Measurements from ENCODE around the gene THRB. TPM values are rescaled to one million over a fixed set of nuclear protein-coding genes. Genes with fewer than 3 reads are reported as not detected.

THRB gene
- total and polyA plus RNA-seq, 8 donors: 2.1 to 12.4 (median 7.8) TPM

DNA sequence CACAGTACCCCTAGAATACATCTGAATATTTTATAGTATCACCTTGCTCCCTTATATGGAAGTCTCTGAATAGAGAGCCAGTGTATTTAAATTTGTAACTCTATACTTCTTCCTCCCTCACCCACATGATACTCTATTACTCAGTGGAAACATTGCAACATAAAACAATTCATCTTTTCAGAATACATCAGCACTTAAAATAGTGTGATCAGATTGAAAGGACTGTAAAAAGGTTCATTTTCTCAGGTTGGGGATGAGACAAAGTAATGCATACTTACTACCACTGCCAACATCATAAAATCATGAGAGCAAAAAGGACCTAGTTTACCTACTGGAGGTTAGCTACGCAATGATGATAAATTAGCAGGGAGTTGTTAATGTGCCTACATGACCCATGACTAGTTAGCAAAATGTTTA lies 13.8 kb upstream of the THRB start:
- intact Hi-C loops (cut with DNase I): no loop called here
- peak in 3 of 4 donors; percentile 62 to 72 (median 67) for ATAC-seq
- Histone ChIP-seq H3K27me3 (no peaks in the 10 kb centered on the region), H3K27ac (no peak overlapping the region), H3K9me3 (no peaks in the 10 kb centered on the region), H3K4me1 (no peaks in the 10 kb centered on the region), H3K4me3 (no peak overlapping the region), H3K36me3 (no peaks in the 10 kb centered on the region)
- no peak for TF ChIP-seq CTCF (IDR thresholded peaks at IDR 0.05)
- 62 to 81% methylated on average over 1 of the region's 1 CpG for WGBS, 2 donors
- no peak for DNase-seq
- no peak for FAIRE-seq

DNA sequence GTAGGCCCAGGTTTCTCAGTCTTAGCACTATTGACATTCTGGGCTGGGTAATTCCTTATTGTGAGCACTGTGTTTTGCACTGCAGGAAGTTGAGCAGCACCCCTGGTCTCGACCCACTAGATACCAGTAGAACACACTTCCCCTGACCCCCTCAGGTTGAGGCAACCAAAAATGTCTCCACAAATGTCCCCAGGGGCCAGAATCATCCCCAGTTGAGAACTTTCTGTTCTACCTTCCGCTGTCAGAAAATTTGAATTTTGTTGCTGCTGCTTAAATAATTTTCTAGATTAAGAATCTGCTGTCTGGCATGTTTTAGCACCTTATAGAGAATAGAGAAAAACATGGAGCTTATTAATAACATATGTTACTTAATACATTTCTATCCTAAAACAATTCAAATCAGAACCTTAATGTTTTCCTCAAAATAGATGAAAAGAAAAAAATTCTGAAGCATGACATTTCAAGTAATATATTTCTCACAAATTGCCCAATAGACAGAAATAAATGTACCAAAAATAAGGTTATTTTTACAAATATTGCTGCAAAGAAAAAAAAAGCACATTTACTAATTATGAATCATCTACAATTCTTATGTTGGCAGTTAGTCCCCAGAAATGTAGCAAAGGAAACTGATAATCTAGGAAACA lies 13.2 kb upstream of the THRB start:
- no peak for FAIRE-seq
- no peak overlapping the region for H3K27ac ChIP-seq

DNA sequence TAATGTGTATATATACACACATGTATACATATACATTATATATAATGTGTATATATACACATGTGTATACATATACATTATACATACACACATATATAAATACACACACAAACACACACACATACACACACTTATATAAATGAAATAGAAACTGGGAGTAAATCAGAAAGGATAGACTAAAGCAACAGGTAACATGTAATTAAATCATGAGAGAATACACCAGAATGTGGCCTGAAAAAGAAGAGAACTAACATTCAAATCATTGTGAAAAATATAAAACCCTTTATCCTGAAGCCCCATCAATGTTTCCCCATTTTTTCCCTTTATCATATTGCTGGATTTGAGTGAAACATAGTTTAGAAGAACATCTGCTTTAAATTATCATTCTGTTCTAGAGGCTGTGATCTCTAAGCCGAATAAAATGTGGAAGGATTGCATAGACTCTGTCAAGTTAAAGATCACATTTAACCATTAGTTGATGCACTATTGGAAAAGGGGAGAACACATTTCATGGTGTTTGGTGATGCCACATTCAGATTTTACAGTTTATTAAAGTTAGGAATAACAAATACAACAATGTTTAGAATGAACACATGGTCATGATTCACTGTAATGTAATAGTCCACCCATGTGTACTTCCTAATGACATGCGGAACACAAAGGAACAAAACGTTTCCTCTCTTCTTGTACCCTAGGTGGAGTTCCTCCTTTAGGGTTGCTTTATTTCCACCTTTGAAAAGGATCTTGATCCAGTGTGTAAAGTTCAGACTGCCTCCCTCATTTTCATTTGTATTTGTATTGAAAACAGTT lies 12.5 kb upstream of the THRB start:
- Histone ChIP-seq H3K4me3 (no peak overlapping the region), H3K27ac (no peak overlapping the region), H3K36me3 (no peaks in the 10 kb centered on the region), H3K27me3 (no peaks in the 10 kb centered on the region), H3K9me3 (no peaks in the 10 kb centered on the region), H3K4me1 (no peaks in the 10 kb centered on the region)
- intact Hi-C loops (cut with DNase I): no loop called here
- 82 to 87% methylated on average over 3 of the region's 3 CpGs for WGBS, 2 donors
- no peak for ATAC-seq
- no peak for TF ChIP-seq CTCF (IDR thresholded peaks at IDR 0.05)
- FAIRE-seq: peak; percentile 98
- DNase-seq: no peak

More for the DNA sequence above, 13.2 kb upstream of the THRB start:
- no peaks in the 10 kb centered on the region for H3K4me1 ChIP-seq
- no peaks in the 10 kb centered on the region for H3K9me3 ChIP-seq
- no peaks in the 10 kb centered on the region for H3K27me3 ChIP-seq
- 89 to 90% methylated on average over 2 of the region's 2 CpGs for WGBS, 2 donors
- no peak overlapping the region for H3K4me3 ChIP-seq
- H3K36me3 ChIP-seq: no peaks in the 10 kb centered on the region
- ATAC-seq (no peak), DNase-seq (no peak)
- intact Hi-C loops (cut with DNase I): no loop called here
- TF ChIP-seq CTCF (IDR thresholded peaks at IDR 0.05): no peak

GRCh38 chr3:24505691-24506550 lies 11.3 kb upstream of the THRB start:
- no peaks in the 10 kb centered on the region for H3K9me3 ChIP-seq
- intact Hi-C loops (cut with DNase I): no loop called here
- DNase-seq (no peak), FAIRE-seq (no peak), ATAC-seq (no peak)
- H3K4me1 ChIP-seq: peaks cover 0 to 2% (median 0%) of the 10 kb centered on the region in 3 donors
- WGBS, 2 donors: 62 to 64% methylated on average over 7 of the region's 7 CpGs
- H3K36me3 ChIP-seq: no peaks in the 10 kb centered on the region
- no peak overlapping the region for H3K27ac ChIP-seq
- H3K27me3 ChIP-seq: no peaks in the 10 kb centered on the region
- no peak overlapping the region for H3K4me3 ChIP-seq
- TF ChIP-seq CTCF (IDR thresholded peaks at IDR 0.05): no peak
